GM12875 (cell line): ENCODE results near the gene PIGZ.

Experiments used
- H3K4me3 ChIP-seq: one replicate; pipeline ENCODE4 v1.5.1; 2011; ENCODE audit warnings: low read depth, low read length, control low read depth
- TF ChIP-seq, protein P1 (sequence below): IDR thresholded peaks from 2 replicates; pipeline ENCODE4 v1.5.1; 2011; ENCODE audit warnings: low read depth, mild to moderate bottlenecking, control low read depth, inconsistent platforms, low read length, moderate library complexity, borderline replicate concordance; ENCODE audit not compliant: insufficient read depth

Gene PIGZ

DNA sequence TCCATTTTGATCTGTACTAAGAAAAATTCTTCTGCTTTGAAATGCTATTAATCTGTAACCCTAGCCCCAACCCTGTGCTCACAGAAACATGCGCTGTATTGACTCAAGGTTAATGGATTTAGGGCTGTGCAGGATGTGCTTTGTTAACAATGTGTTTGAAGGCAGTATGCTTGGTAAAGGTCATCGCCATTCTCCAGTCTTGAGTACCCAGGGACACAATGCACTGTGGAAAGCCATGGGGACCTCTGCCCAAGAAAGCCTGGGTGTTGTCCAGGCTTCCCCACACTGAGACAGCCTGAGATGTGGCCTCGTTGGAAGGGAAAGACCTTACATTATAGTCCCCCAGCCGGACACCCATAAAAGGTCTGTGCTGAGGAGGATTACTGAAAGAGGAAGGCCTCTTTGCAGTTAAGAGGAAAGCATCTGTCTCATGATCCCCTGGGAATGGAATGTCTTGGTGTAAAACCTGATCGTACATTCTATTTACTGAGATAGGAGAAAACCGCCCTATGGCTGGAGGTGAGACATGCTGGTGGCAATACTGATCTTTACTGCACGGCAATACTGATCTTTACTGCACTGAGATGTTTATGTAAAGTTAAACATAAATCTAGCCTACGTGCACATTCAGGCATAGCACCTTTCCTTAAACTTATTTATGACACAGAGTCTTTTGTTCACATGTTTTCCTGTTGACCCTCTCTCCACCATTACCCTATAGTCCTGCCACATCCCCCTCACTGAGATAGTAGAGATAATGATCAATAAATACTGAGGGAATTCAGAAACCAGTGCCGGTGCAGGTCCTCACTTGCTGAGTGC lies 6.3 kb downstream of the PIGZ start:
- TF ChIP-seq, protein P1, sequence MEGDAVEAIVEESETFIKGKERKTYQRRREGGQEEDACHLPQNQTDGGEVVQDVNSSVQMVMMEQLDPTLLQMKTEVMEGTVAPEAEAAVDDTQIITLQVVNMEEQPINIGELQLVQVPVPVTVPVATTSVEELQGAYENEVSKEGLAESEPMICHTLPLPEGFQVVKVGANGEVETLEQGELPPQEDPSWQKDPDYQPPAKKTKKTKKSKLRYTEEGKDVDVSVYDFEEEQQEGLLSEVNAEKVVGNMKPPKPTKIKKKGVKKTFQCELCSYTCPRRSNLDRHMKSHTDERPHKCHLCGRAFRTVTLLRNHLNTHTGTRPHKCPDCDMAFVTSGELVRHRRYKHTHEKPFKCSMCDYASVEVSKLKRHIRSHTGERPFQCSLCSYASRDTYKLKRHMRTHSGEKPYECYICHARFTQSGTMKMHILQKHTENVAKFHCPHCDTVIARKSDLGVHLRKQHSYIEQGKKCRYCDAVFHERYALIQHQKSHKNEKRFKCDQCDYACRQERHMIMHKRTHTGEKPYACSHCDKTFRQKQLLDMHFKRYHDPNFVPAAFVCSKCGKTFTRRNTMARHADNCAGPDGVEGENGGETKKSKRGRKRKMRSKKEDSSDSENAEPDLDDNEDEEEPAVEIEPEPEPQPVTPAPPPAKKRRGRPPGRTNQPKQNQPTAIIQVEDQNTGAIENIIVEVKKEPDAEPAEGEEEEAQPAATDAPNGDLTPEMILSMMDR = no peak
- no peak overlapping the region for H3K4me3 ChIP-seq

DNA sequence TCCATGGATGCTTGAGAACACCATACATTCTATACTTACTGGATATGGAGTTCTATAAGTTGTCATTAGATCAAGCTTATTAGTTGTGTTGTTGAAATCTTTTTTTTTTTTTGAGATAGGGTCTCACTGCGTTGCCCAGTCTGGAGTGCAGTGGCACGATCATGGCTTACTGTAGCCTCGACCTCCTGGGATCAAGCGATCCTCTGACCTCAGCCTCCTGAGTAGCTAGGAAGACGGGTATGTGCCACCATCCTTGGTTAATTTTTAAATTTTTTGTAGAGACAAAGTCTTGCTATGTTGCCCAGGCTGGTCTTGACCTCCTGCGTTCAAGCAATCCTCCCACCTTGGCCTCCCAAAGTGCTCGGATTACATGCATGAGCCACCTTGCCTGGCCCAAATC lies 13.8 kb downstream of the PIGZ start:
- H3K4me3 ChIP-seq = no peak overlapping the region
- TF ChIP-seq, protein P1 = no peak

DNA sequence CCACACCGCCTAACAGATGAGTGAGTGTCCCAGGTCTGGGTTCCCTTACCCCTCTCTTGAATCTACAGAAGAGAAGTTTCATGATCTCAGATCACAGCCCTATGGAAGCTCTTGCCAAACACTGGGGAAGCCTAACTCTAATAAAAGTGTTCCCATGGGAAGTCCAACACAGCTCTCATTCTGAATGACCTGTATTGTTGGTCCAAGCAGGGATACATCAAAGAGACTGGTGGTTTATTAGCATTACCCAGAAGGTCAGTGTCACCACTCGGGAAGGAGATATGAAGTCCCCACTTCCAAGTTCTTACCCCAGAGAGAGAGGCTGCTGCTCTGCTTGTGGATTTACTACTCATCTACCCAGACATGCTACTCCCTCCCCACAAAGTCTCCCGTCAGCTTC lies 17.3 kb downstream of the PIGZ start:
- no peak overlapping the region for H3K4me3 ChIP-seq
- TF ChIP-seq, protein P1 = no peak

DNA sequence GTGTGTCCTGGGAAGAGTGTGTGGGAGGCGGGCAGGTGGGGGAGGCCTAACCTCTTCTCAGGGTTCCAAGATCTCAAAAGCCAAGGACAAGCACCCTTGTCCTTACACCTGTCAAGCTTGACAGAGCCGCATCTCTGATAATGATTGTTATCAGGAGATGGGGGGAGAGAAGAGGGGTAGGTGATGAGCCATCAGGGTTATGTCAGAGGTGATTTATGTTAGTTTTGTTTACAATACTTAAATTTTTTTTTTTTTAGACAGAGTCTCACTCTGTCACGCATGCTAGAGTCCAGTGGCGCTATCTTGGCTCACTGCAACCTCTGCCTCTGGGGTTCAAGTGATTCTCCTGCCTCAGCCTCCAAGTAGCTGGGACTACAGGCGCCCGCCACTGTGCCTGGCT lies 18.9 kb downstream of the PIGZ start:
- TF ChIP-seq, protein P1 = no peak
- no peak overlapping the region for H3K4me3 ChIP-seq

DNA sequence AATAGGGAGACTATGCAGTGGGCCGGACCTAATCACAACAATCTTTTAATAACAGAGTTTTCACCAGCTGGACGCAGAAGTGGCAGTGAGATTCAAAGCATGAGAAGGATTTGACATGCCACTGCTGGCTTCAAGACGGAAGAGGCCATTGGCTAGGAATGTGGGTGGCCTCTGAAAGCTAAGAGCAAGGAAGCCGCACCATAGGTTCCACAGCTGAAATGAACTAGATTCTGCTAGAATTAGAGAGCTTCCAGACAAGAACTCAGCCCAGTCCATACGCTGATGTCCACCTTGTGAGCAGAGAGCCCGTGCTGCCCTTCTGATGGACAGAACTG lies 19.4 kb downstream of the PIGZ start:
- TF ChIP-seq, protein P1 = no peak
- H3K4me3 ChIP-seq = no peak overlapping the region

DNA sequence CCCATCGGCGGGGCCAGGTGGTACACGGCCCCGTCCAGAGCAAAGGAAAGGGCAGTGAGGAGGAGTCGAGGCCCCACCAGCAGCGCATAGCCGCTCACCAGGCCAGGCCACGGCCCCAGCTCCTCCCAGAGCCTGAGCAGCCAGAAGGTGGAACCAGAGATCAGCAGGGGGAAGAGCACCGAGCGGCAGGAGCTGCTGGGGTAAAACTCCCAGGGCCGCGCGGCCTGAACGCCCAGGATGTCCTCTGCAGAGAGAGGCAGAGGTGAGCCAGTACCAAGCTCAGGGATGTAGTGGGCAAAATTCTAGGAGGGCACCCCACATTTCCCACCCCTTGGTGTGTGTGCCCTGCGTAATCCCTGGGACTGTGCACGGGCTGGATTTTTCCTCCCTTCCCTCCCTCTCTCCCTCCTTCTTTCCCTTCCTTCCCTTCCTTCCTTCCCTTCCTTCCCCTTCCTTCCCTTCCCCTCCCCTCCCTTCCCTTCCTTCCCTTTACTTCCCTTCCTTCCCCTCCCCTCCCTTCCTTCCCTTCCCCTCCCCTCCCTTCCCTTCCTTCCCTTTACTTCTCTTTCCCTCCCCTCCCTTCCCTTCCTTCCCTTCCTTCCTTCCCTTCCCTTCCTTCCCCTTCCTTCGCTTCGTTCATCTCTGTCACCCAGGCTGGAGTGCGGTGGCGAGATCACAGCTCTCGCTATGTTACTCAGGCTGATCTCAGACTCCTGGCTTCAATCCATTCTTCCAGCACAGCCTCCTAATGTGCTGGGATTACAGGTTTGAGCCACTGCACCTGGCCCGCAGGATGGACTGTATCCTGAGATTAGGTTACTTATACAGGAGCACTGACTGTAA lies 20.0 kb downstream of the PIGZ start:
- TF ChIP-seq, protein P1 = no peak
- H3K4me3 ChIP-seq = no peak overlapping the region
